Posterior vena cava (tissue), 2 donors: ENCODE results near the gene TGFB1. TPM values are rescaled to one million over a fixed set of nuclear protein-coding genes. Genes with fewer than 3 reads are reported as not detected.
"Not testable (repeated sequence)": the region's sequence is repeated elsewhere in the genome, so short reads cannot be mapped to it uniquely, and the experiment has no call there.

Experiments used
- DNase-seq: peaks from one replicate; pipeline ENCODE4 v3.0.0-alpha.2; 2020; ENCODE audit warnings: low spot score
- intact Hi-C, 2 donors: fragments of 100-400 bp; cut with DNase I; formaldehyde crosslinking; loops; one replicate each; pipeline versions ENCODE4 v1.14.1 to v1.14.2; 2022 to 2023
- total RNA-seq, 2 donors: library from RNA; stranded (reverse); fragmentation: NEBNext Ultra II Directional; extraction: Animal tissue kit (Norgen Biotek cat#: 25700); gene quantifications; one replicate each; pipeline ENCODE4 v1.2.1, GENCODE V29; 2021
- donor health status: DM: yes; HTN: yes; CAD: no.
- donor health status: DM: yes; HTN: yes; CAD: no.

Gene TGFB1
- total RNA-seq, 2 donors from 2014 or later: 43.8 to 61.5 TPM

DNA sequence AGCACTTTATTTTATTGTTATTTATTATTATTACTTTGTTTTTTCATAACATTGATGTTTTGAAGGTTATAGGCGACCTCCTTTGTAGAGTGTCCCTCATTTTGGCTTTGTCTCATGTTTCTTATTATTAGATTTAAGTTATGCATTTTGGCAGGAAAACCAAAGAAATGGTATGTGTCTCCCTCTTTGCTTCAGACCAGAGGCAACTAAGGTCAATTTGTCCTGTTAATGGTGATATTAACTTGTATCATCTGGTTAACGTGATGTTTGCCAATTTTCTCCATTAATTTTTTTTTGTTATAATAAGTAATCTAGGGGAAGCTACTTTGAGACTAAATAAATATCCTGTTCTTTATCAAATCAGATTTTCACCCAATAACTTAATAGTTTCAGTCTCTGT, 18.8 kb upstream of the TGFB1 start:
- intact Hi-C loops: no loop called here
- DNase-seq: no peak

DNA sequence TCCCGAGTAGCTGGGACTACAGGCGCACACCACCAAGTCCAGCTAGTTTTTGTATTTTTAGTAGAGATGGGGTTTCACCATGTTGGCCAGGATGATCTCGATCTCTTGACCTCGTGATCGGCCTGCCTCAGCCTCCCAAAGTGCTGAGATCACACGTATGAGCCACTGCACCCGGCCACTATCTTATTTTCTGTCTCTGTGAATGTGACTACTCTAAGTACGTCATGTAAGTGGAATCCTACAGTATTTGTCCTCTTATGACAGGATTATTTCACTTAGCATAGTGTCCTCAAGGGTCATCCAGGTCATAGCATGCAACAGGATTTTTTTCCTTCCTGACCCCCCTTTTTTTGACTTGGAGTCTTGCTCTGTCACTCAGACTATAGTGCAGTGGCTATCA, 17.8 kb upstream of the TGFB1 start:
- no peak for DNase-seq
- intact Hi-C loops: no loop called here

DNA sequence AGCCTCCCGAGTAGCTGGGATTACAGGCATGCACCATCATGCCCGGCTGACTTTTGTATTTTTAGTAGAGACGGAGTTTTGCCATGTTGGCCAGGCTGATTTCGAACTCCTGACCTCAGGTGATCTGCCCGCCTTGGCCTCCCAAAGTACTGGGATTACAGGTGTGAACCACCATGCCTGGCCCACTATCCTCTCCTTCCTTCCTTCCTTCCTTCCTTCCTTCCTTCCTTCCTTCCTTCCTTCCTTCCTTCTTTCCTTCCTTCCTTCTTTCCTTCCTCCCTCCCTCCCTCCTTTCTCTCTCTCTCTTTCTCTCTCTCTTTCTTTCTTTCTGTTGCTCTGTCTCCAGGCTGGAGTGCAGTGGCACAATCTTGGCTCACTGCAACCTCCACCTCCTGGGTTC, 17.4 kb upstream of the TGFB1 start:
- DNase-seq, intact Hi-C loops: not testable (repeated sequence)

DNA sequence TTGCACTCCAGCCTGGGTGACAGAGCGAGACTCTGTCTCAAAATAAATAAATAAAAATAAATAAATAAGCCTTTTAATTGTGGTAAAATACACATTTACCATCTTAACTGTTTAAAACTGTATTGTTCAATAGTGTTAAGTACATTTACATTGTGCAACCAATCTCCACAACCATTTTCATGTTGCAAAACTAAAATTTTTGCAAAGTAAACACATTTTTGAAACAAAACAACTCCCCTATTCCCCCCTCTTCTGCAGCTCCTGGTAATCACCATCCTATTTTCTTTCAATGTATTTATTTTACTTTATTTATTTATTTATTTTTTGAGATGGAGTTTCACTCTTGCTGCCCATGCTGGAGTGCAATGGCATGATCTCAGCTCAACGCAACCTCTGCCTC, 16.0 kb upstream of the TGFB1 start:
- intact Hi-C loops: no loop called here
- no peak for DNase-seq

DNA sequence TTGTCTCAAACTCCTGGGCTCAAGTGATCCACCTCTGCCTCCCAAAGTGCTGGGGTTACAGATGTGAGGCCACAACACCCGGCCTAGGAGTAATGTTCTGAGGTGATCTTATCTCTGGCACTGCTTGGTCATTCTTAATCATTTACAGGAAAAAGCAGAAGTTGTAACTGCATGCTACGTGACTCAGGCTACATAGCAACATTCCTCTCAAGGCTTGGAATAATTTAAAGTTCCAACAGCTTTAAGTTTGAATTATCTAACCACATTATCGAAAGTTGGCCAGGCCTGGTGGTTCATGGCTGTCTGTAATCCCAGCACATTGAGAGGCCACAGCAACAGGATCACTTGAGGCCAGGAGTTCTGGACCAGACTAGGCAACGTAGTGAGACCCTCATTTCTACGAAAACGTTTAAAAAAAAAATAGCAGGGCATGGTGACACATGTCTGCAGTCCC, 14.2 kb upstream of the TGFB1 start:
- intact Hi-C loops: no loop called here
- DNase-seq: no peak

DNA sequence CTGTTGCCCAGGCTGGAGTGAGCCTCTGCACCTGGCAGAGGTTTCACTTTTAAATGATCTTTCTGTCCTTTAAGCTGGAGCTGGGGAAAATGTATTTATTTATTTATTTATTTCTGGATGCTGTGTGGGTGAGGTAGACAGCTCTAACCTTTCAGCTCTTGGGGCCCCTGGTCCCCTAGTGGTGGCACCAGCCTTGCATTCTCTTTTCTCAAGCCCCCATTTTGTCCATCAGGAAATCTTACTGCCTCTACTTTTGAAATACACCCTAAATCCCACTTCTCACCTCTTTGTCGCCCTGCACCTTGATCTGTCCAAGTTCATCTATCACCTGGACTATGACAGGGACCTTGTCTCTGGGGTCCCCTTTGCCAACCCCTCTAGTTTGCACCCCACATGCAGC, 12.4 kb upstream of the TGFB1 start:
- intact Hi-C loops: no loop called here
- no peak for DNase-seq

DNA sequence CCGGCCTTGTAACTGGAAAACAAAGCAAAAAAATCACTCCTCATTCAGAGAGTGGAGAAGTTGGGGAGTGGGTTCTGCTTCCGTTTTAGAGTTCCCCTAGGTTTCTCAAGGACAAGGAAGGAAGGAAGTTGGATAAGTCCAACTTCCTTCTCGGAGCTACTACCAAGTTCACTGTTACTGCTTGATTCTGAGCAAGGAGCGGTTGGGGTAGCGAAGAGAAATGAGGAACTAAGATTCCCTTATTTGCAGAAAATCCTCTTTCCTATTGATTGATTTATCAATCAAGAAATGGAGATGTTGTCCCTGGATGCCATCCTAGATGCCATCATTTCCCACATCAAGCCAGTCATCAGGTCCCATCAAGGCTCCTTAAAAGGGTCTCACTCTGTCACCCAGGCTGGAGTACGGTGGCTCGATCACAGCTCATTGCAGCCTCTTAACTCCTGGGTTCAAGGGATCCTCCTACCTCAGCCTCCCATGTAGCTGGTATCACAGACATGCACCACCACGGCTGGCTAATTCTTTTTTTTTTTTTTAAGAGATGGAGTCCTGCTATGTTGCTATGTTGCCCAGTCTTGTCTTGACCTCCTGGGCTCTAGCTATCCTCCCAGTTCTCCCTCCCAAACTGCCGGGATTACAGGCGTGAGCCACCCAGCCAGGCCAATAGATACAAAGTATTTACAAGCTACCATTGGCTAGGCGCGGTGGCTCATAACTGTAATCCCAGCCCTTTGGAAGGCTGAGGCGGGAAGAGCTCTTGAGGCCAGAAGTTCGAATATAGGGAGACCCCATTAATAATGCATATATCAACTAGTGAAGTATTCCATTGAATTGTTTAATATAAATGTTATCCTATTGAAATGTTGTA, 11.0 kb upstream of the TGFB1 start:
- intact Hi-C loops: no loop called here

DNA sequence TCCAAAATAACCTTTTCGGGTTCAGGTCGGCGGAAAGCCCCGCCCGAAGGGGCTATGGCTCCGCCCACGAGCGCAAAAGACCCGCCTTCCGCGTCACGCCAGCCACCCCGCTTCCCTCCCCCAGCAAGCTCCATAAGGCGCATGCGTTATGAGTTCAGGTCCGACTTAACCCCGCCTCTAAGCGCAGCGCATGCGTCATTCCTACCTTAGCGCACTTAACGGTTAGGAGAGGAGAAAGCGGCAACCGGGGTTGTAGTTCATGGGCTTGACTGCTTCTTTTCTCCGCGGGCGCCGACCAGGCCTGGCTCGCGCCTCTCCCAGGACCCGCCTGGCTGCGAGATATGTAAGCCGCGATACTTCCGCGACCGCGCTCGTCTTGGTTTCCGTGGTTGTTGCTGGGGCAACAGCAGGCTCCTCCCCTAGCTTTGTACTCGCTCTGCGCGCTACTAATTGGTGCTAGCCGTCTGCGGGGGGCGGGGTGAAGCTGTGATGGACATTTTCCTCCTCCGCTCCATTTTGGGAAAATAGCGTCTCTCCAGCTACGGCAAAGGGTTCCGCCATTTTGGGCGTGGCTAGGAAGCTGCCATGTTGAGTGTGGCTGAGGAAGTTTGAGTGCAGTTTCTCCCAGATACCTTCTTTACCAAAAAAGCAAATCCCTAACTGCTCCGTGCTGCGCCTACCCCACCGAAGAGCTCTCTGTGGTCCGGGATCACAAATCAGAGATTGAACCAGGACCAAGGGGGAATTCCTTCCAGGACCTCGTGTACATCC, 10.2 kb upstream of the TGFB1 start, which contains the start of gene B9D2:
TSS of gene B9D2 (minus strand) at position 397 of the 771 bp plus-strand sequence. CDS start 630 bp downstream, outside the sequence.
- intact Hi-C loops: no loop called here

More for the DNA sequence above, 11.0 kb upstream of the TGFB1 start:
- no peak for DNase-seq

DNA sequence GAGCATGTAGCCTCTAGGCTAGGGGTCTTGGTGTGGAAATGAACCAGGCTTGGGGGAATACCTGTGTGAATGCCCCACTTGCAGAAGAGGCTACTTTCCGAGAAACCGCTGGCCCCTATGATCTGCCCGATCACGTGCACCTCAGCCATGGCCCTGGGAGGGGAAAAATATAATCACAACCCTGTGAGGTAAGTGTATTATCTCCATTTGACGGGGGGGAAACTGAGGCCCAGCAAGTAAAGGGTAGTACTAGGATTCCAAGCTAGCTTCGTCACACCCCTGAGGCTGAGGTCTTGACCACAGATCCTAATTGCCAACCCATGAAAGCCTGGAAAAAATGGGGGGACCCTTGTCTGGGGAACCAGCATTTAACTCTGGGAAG, 9.6 kb upstream of the TGFB1 start:
- DNase-seq: no peak
- intact Hi-C loops: no loop called here

More for the DNA sequence above, 10.2 kb upstream of the TGFB1 start, which contains the start of gene B9D2:
- peak; percentile 99 for DNase-seq

DNA sequence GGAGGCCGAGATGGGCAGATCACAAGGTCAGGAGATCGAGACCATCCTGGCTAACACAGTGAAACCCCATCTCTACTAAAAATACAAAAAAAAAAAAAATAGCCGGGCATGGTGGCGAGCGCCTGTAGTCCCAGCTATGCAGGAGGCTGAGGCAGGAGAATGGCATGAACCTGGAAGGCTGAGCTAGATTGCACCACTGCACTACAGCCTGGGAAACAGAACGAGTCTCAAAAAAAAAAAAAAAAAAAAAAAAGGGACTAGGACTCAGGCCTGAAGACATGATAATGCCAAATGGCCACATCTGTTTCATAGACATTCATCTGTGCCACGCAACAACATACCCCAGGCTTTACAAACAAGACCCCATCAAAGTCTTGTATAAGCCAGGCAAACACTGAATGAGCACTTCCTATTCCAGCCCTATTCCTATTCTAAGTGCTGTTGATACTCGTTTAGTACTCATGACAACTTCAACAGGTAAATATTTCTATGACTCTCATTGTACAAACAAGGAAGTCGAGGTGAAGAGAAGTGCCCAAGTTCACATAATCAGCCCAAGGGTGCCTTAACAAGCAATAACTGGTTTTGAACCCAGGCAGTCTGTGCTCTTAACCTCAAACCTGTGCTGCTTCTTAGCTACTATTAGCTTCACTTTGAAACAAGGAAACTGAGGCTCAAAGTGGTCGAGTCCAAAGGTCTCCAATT, 8.6 kb upstream of the TGFB1 start:
- DNase-seq: no peak
- intact Hi-C loops: no loop called here

DNA sequence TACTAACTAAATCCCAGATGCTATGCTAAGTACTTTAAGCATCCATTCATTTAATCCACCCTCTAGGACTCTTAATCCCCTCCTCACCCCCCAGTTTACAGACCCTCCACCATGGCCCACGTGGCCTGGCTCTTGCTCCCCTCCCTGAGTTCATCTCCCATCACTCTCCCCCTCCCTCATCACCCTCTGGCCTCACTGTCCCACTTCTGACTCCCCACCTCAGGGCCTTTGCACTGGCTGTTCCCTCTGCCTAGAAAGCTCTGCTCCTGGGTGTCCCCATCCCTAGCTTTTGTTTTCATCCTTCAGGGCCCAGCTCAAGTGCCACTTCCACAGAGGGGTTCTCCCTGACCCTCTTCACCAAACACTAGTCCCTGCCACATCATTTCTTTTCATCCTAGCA, 6.0 kb upstream of the TGFB1 start:
- no peak for DNase-seq
- intact Hi-C loops: no loop called here

DNA sequence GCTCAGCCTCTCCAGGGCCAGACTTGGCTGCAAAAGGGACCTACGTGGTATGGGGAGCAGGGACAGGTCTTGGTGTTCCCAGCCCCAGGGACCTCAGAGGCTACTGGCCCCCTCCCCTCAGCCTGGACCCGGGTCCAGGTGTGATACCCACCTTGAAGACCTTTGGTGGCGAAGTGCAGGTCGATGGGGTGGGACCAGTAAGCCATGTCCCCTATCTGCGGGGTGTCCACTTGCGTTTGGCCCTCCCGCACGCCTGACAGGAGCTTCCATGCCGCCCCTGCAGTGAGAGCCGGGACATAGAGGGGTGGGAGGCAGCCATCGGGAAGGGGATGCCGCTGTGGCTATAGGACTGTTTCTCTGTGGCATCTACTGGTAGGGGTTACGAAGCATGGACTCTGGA, 4.0 kb upstream of the TGFB1 start:
- intact Hi-C loops: no loop called here
- DNase-seq: no peak

DNA sequence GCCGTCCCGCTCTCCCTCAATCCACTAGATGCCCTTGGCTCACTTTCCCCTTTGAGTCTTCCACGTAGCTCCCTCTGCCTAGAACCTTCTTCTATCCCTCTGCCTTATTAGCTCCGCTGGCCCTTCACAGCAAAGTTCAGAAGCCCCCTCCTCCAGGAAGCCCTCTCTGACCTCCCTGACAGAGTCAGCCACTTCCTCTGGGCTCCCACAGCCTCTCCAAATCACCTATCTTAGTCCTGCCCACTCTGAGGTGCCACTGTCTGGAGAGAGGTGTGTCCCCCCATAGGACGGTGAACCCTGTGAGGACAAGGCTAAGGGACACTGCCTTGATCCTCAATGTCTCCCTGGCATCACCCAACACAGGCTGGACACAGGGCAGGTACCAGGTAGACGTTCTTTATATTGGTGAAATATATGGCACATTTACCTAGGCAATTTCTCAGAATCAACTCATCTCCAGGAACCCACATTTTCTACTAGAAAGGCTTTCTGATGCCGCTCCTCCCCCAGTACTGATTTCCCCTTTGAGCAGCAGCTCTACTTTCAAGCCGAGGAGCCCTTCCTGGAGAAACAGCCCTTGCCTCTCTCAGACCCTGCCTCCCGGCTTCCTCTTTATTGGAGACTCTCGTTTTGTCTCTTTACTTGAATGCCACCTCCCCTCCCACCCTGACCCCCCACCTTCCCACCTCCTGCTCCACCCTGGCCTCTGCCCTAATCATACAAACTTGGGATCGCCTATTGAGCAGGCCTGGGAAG, 3.4 kb upstream of the TGFB1 start:
- intact Hi-C loops: no loop called here
- DNase-seq: no peak

DNA sequence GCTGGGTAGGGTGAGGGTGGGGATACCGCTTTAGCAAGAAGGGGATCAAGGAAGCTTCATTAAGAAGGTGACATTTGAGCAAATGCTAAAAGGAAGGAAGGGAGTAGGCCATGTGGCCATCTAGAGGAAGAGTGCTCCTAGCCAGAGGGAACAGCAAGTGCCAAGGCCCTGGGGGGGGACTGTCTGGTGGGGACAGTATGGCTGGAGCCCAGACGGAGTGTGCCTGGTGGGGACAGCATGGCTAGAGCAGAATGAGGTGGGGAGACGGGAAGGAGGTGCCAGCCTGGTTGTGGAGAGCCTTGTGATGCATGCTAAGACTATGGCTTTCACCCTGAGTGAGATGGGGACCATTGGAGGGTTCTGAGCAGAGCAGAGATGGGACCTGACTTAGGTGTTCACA, 2.1 kb upstream of the TGFB1 start:
- intact Hi-C loops: no loop called here
- no peak for DNase-seq

DNA sequence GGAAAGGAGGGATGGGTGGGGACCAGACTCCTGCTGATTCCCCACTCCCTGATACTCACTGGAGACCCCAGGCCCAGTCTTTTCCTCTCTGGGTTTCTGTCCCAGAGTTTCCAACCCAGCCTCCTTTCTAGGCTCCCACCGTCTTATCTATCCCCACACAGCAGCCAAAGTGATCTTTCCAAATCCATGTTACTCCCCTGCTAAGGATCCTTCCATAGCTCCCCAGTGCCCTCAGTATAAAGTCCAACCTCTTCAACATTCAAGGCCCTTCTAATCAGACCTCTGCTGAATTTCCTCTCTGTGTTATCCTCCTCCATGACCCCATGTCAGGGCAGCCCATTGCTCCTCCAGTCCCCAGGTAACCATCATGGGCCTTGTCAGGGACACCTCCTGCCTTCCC, 1.3 kb upstream of the TGFB1 start:
- intact Hi-C loops: no loop called here
- no peak for DNase-seq

DNA sequence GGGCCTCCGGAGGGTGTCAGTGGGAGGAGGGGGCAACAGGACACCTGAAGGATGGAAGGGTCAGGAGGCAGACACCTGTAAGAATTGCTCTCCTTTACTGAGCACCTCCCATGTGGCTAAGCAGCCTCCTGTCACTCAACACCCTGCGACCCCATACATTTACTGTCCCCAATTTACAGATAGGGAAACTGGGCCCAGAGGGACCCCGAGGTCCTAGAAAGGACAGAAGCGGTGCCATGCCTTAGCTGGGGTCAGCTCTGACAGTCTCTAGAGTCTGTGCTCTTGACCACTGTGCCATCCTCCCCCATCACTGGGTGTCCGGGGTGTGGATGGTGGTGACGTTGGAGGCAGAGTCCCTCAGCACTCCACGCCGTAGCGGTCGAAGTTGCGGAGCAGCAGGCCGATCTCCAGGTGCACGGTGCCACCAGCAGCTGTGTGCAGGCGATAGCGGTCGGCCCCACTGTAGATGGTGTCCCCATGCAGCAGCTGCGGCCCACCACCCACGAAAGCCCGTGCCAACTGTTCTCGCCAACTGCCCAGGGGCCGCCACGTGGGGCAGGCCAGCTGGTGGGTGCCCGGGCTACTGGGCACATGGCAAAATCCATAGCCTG, 726 bp upstream of the TGFB1 start:
- peak; percentile 81 for DNase-seq
- intact Hi-C loops: loop anchor here in 1 of 2 donors (5.0 kb wide), 1 partner anchor 42 kb away; the partner anchor contains the start of gene CCDC97

DNA sequence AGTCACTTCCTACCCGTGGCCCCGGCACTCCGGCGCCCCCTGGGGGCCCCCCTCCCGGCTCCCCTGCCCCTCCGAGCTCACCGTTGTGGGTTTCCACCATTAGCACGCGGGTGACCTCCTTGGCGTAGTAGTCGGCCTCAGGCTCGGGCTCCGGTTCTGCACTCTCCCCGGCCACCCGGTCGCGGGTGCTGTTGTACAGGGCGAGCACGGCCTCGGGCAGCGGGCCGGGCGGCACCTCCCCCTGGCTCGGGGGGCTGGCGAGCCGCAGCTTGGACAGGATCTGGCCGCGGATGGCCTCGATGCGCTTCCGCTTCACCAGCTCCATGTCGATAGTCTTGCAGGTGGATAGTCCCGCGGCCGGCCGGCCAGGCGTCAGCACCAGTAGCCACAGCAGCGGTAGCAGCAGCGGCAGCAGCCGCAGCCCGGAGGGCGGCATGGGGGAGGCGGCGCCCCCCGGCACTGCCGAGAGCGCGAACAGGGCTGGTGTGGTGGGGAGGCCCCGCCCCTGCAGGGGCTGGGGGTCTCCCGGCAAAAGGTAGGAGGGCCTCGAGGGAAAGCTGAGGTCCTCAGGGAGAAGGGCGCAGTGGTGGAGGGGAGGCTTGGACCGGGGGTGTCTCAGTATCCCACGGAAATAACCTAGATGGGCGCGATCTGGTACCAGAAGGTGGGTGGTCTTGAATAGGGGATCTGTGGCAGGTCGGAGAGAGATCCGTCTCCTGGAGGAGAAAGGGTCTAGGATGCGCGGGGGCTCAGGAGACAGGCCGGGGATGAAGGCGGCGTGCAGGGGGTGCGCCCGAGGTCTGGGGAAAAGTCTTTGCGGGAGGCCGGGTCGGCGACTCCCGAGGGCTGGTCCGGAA, 885 bp downstream of the TGFB1 start:
- peak; percentile 88 for DNase-seq
- intact Hi-C loops: loop anchor here in 1 of 2 donors (5.0 kb wide), 1 partner anchor 41 kb away; the partner anchor contains the start of gene CCDC97

DNA sequence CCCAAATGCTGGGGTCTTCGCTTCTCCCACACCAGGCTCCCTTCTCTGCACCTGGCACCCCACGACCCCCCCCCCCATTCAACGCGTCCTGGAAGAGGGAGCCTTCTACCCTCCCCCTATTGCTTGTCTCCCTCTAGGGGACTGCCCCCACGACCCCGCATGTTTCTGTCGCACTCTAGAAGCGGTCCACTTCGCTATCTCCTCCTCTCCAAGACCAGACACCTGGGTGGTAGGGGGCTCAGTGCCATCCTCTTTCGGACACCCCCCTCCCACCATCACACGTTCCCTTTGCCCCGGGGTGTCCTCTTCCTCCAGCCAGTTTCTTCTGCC, 1.5 kb downstream of the TGFB1 start:
- intact Hi-C loops: loop anchor here in 1 of 2 donors (5.0 kb wide), 1 partner anchor 40 kb away; the partner anchor contains the start of gene CCDC97
- DNase-seq: no peak
